Measurements from ENCODE around the gene XRCC6.

DNA sequence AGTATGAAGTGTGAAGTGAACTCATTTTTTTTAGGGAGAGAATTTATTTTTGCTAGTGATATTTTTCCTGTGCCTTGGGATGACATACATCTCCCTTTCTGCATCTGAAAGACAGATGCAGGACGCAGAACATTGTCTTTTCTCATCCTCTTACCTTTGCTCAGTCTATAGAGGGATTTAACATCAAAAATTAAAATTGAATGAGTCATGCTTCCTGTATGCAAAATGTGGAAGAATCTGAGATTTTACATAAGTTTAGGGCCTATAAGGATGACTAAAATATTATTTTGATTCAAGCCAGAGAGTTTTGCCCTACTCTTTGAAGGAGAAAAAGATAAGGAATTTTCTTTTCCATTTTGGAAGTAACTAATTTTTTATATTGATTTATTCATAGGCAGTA, 27.3 kb downstream of the XRCC6 start:
- TF ChIP-seq, protein P1, sequence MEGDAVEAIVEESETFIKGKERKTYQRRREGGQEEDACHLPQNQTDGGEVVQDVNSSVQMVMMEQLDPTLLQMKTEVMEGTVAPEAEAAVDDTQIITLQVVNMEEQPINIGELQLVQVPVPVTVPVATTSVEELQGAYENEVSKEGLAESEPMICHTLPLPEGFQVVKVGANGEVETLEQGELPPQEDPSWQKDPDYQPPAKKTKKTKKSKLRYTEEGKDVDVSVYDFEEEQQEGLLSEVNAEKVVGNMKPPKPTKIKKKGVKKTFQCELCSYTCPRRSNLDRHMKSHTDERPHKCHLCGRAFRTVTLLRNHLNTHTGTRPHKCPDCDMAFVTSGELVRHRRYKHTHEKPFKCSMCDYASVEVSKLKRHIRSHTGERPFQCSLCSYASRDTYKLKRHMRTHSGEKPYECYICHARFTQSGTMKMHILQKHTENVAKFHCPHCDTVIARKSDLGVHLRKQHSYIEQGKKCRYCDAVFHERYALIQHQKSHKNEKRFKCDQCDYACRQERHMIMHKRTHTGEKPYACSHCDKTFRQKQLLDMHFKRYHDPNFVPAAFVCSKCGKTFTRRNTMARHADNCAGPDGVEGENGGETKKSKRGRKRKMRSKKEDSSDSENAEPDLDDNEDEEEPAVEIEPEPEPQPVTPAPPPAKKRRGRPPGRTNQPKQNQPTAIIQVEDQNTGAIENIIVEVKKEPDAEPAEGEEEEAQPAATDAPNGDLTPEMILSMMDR (IDR thresholded peaks at IDR 0.05) = no peak
- no peak for TF ChIP-seq ZFX (IDR thresholded peaks at IDR 0.05; ENCODE audit: borderline replicate concordance)

Measured in 22Rv1 (cell line).